B cell (primary cell): Measurements from ENCODE around the gene FBLN2. TPM values are rescaled to one million over a fixed set of nuclear protein-coding genes. Genes with fewer than 3 reads are reported as not detected.

Experiments
- ATAC-seq: fragments of 200-7000 bp; cut with Tn5 transposase; one replicate; pipeline ENCODE4 v1.10.0; 2021; ENCODE audit warnings: low read depth, mild to moderate bottlenecking, moderate number of reproducible peaks, moderate library complexity
- CTCF ChIA-PET: fragments of 350-600 bp; sonication (Branson Sonifier 250); formaldehyde crosslinking; loops from one replicate; lab custom pipeline; 2021; ENCODE audit warnings: antibody characterized with exemption, inconsistent platforms; lab: Charles Lee
- POLR2A ChIA-PET: fragments of 350-600 bp; sonication (Branson Sonifier 250); formaldehyde crosslinking; loops from one replicate; lab custom pipeline; 2021; ENCODE audit warnings: antibody characterized with exemption; lab: Charles Lee
- DNase-seq: peaks from one replicate; pipeline ENCODE4 v3.0.0; 2013
- H2AFZ ChIP-seq: 2 replicates; pipeline ENCODE4 v1.6.1; 2012; ENCODE audit warnings: mild to moderate bottlenecking, low read depth, low read length; ENCODE audit not compliant: insufficient read depth, poor library complexity, severe bottlenecking
- H3K27ac ChIP-seq, 2 donors: 1 replicate in 1 of 2; 2 replicates in 1 of 2; pipeline ENCODE4 v1.5.1; 2012 to 2013; ENCODE audit warnings: low read length in 2 of 2, mild to moderate bottlenecking in 2 of 2, moderate library complexity in 1 of 2
- H3K27me3 ChIP-seq, 4 experiments: fragments of 200-600 bp in 1 of 4; sonication (generic) in 1 of 4; replicated peaks in 1 of 4; 1 replicate in 2 of 4; 2 replicates in 2 of 4; pipeline versions ENCODE4 v1.6.1 to v1.7.0; 2013 to 2016; ENCODE audit warnings: low read length in 3 of 4, mild to moderate bottlenecking in 2 of 4, mixed read lengths in 1 of 4, moderate library complexity in 1 of 4; ENCODE audit not compliant: insufficient read depth in 4 of 4, control insufficient read depth in 3 of 4; ENCODE audit errors: control extremely low read depth in 1 of 4
- H3K36me3 ChIP-seq, 2 experiments: replicated peaks in 1 of 2; 1 replicate in 1 of 2; 2 replicates in 1 of 2; pipeline versions ENCODE4 v1.6.1 to v1.7.1; 2013; ENCODE audit warnings: low read length in 1 of 2; ENCODE audit not compliant: insufficient read depth in 2 of 2, control insufficient read depth in 1 of 2; ENCODE audit errors: control extremely low read depth in 1 of 2, extremely low read depth in 1 of 2
- H3K4me1 ChIP-seq, 2 donors: fragments of 200-600 bp in 1 of 2; sonication (generic) in 1 of 2; 1 replicate in 1 of 2; 2 replicates in 1 of 2; pipeline versions ENCODE4 v1.5.1 to v1.6.1; 2013 to 2017; ENCODE audit warnings: low read length in 2 of 2; ENCODE audit not compliant: control insufficient read depth in 2 of 2, insufficient read depth in 2 of 2
- H3K4me2 ChIP-seq: replicated peaks from 2 replicates; pipeline ENCODE3; 2012; ENCODE audit warnings: mild to moderate bottlenecking, low read depth, low read length; ENCODE audit not compliant: poor library complexity, severe bottlenecking
- H3K4me3 ChIP-seq, 5 experiments: fragments of 200-600 bp in 1 of 5; sonication (generic) in 1 of 5; 1 replicate in 3 of 5; 2 replicates in 2 of 5; pipeline versions ENCODE4 v1.5.1 to v1.7.0; 2011 to 2016; ENCODE audit warnings: low read length in 4 of 5, mild to moderate bottlenecking in 4 of 5, low read depth in 2 of 5, control low read depth in 1 of 5, moderate library complexity in 1 of 5; ENCODE audit not compliant: insufficient read depth in 1 of 5; ENCODE audit errors: control extremely low read depth in 1 of 5, extremely low read depth in 1 of 5
- H3K79me2 ChIP-seq: fragments of 200-600 bp; sonication (generic); one replicate; pipeline ENCODE4 v1.6.0; 2016; ENCODE audit warnings: low read length; ENCODE audit not compliant: control insufficient read depth, insufficient read depth
- H3K9ac ChIP-seq: fragments of 200-600 bp; sonication (generic); 2 replicates; pipeline ENCODE4 v1.6.1; 2017; ENCODE audit warnings: mild to moderate bottlenecking, low read length, moderate library complexity
- H3K9me3 ChIP-seq, 3 donors: one replicate each; pipeline versions ENCODE4 v1.6.1 to v1.7.1; 2013; ENCODE audit warnings: low read length in 2 of 3; ENCODE audit not compliant: control insufficient read depth in 2 of 3, insufficient read depth in 1 of 3; ENCODE audit errors: control extremely low read depth in 1 of 3
- H4K20me1 ChIP-seq: 2 replicates; pipeline ENCODE4 v1.6.0; 2012; ENCODE audit warnings: mild to moderate bottlenecking, low read length; ENCODE audit not compliant: insufficient read depth, control insufficient read depth, poor library complexity, severe bottlenecking
- H3K27ac Mint-ChIP-seq: one replicate; pipeline ENCODE4 v1.8.0; 2021; ENCODE audit warnings: mixed read lengths
- H3K27me3 Mint-ChIP-seq: one replicate; pipeline ENCODE4 v1.8.0; 2021; ENCODE audit warnings: mixed read lengths
- H3K4me1 Mint-ChIP-seq: one replicate; pipeline ENCODE4 v1.8.0; 2021; ENCODE audit warnings: mixed read lengths
- H3K4me3 Mint-ChIP-seq: one replicate; pipeline ENCODE4 v1.8.0; 2021; ENCODE audit warnings: mixed read lengths
- H3K9me3 Mint-ChIP-seq: one replicate; pipeline ENCODE4 v1.8.0; 2022; ENCODE audit warnings: mixed read lengths; ENCODE audit not compliant: insufficient read depth
- CTCF ChIP-seq: fragments of 200-600 bp; IDR thresholded peaks from one replicate; pipeline ENCODE4 v1.8.0; 2022; ENCODE audit warnings: antibody characterized with exemption, mild to moderate bottlenecking
- EZH2 ChIP-seq: IDR thresholded peaks from 2 replicates; pipeline ENCODE4 v1.6.1; 2012; ENCODE audit warnings: borderline replicate concordance, low read depth, mild to moderate bottlenecking, moderate library complexity, low read length; ENCODE audit not compliant: insufficient read depth, poor library complexity, severe bottlenecking
- WGBS: methylation state at CpG from one replicate; pipeline ENCODE4 v1.1.5; 2013; ENCODE audit warnings: missing lambda C conversion rate; ENCODE audit not compliant: insufficient coverage; 5-methylcytosine and 5-hydroxymethylcytosine counted together
- intact Hi-C: fragments of 100-400 bp; cut with micrococcal nuclease; formaldehyde crosslinking; loops from one replicate; pipeline ENCODE4 v1.10.0; 2022
- polyA plus RNA-seq: library from polyadenylated mRNA; depleted of rRNA; stranded (reverse); fragments of >200 nt; gene quantifications from 2 replicates; pipeline ENCODE4 v1.2.3, GENCODE V29; 2012
- total RNA-seq, 2 donors: library from RNA; stranded (reverse); fragments of 120-200 nt in 1 of 2; gene quantifications; 1 replicate in 1 of 2; 2 replicates in 1 of 2; pipeline versions ENCODE4 v1.2.3 to v1.2.4, GENCODE V29; 2013 to 2022

FBLN2 gene
- total and polyA plus RNA-seq, 2 donors (not counting 1 experiment from before 2014, with no cell fraction given) = 3.6 to 8.2 TPM

DNA sequence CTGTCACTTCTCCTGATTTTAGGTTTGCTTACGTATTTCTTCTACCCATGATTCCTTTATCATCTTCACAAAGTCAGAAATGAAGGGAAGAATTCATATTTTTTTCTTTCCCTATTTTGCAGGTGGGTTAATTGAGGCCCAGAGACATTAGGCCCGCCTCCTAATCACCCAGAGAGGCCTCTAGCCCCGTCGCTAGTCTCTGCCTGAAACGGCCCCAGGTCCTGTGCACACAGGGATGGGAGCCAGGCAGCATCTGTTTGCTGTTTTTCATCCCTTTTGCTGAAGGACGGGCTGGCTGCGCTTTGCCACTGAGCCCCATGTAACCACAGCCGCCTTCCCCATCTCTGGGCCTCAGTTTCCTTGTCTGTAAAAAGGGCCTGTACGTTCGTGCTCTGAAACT lies 135.9 kb downstream of the FBLN2 start:
- no peak overlapping the region for H3K9ac ChIP-seq
- ATAC-seq (no peak), DNase-seq (no peak)
- Mint-ChIP-seq H3K4me3 (no peak overlapping the region), H3K27me3 (peaks cover 25% of the 10 kb centered on the region), H3K4me1 (no peaks in the 10 kb centered on the region), H3K27ac (no peak overlapping the region), H3K9me3 (no peaks in the 10 kb centered on the region)
- no peak overlapping the region for H3K4me2 ChIP-seq
- ChIA-PET POLR2A (no interaction called here), CTCF (no interaction called here)
- H3K27ac ChIP-seq = no peak overlapping the region
- no peaks in the 10 kb centered on the region for H3K4me1 ChIP-seq
- H2AFZ ChIP-seq = no peak overlapping the region
- no peaks in the 10 kb centered on the region for H4K20me1 ChIP-seq
- intact Hi-C loops = no loop called here
- WGBS = 83% methylated on average over 9 of the region's 10 CpGs
- H3K36me3 ChIP-seq = no peaks in the 10 kb centered on the region
- H3K4me3 ChIP-seq = no peak overlapping the region
- H3K79me2 ChIP-seq = no peaks in the 10 kb centered on the region
- H3K27me3 ChIP-seq = peaks cover 0 to 2% (median 0%) of the 10 kb centered on the region in 4 experiments
- no peak for TF ChIP-seq CTCF
- no peaks in the 10 kb centered on the region for H3K9me3 ChIP-seq

DNA sequence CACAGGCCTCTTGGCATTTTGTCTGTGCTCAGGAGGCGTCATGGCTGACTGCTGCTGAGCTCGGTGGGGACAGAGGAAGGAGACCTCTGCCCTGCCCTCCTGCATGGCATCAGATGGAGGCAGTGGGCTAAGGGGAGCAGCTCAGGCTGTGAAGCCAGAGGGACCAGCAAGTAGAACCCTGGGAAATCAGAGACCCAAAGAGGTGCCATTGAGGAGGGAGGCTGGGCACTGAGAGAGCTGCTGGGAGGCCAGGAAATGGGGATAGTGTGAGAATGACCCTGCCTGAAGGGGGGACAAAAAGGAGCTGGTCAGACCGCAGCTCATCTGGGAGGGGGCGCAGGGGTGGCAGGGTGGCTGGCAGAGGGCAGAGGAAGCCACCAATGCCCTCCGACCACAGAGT lies 136.8 kb downstream of the FBLN2 start:
- Histone ChIP-seq H3K36me3 (no peaks in the 10 kb centered on the region), H3K4me3 (no peak overlapping the region), H3K27ac (no peak overlapping the region), H3K27me3 (no peaks in the 10 kb centered on the region), H4K20me1 (no peaks in the 10 kb centered on the region), H3K9ac (no peak overlapping the region), H3K4me2 (no peak overlapping the region), H2AFZ (no peak overlapping the region), H3K4me1 (no peaks in the 10 kb centered on the region), H3K9me3 (no peaks in the 10 kb centered on the region), H3K79me2 (no peaks in the 10 kb centered on the region)
- TF ChIP-seq CTCF = no peak
- TF ChIP-seq EZH2 = no peak
- ATAC-seq = no peak
- H3K27ac Mint-ChIP-seq = no peak overlapping the region
- H3K4me1 Mint-ChIP-seq = no peaks in the 10 kb centered on the region
- ChIA-PET CTCF (no interaction called here), POLR2A (no interaction called here)
- intact Hi-C loops = no loop called here
- 90% methylated on average over 5 of the region's 5 CpGs for WGBS
- H3K9me3 Mint-ChIP-seq = no peaks in the 10 kb centered on the region
- peaks cover 29% of the 10 kb centered on the region for H3K27me3 Mint-ChIP-seq
- no peak for DNase-seq
- no peak overlapping the region for H3K4me3 Mint-ChIP-seq
